ENCODE results near the gene PAOX. TPM values are rescaled to one million over a fixed set of nuclear protein-coding genes. Genes with fewer than 3 reads are reported as not detected.
"Not testable (repeated sequence)": the region's sequence is repeated elsewhere in the genome, so short reads cannot be mapped to it uniquely, and the experiment has no call there.

PAOX gene
- total and polyA plus RNA-seq, 2 experiments from 2014 or later = 14.8 to 20.1 TPM

- Histone ChIP-seq H3K27me3 (no peaks in the 10 kb centered on the region), H3K4me1 (ENCODE audit: low read depth) (no peaks in the 10 kb centered on the region), H3K9me3 (ENCODE audit: low read depth) (no peaks in the 10 kb centered on the region), H3K27ac (no peak overlapping the region), H3K36me3 (peaks cover 18% of the 10 kb centered on the region), H3K4me3 (no peak overlapping the region)
- TF ChIP-seq CTCF (IDR thresholded peaks at IDR 0.05; ENCODE audit: low read depth, low read length) = no peak
- no peak for DNase-seq (ENCODE audit: low read depth in 1 of 2, low spot score in 1 of 2)
Observed at GRCh38 chr10:133411523-133412380, 32.7 kb downstream of the PAOX start.

GRCh38 chr10:133412381-133412711 is 33.3 kb downstream of the PAOX start:
- no peak for TF ChIP-seq CTCF (IDR thresholded peaks at IDR 0.05; ENCODE audit: low read depth, low read length)
- H3K4me1 ChIP-seq (ENCODE audit: low read depth) = no peaks in the 10 kb centered on the region
- peaks cover 18% of the 10 kb centered on the region for H3K36me3 ChIP-seq
- H3K27ac ChIP-seq = no peak overlapping the region
- no peaks in the 10 kb centered on the region for H3K27me3 ChIP-seq
- DNase-seq (ENCODE audit: low read depth in 1 of 2, low spot score in 1 of 2) = no peak
- H3K9me3 ChIP-seq (ENCODE audit: low read depth) = no peaks in the 10 kb centered on the region
- H3K4me3 ChIP-seq = no peak overlapping the region

GRCh38 chr10:133414401-133414800 is 35.3 kb downstream of the PAOX start:
- H3K4me1 ChIP-seq (ENCODE audit: low read depth); H3K27me3 ChIP-seq; DNase-seq (ENCODE audit: low read depth in 1 of 2, low spot score in 1 of 2); H3K4me3 ChIP-seq; H3K9me3 ChIP-seq (ENCODE audit: low read depth); H3K27ac ChIP-seq: not testable (repeated sequence)
- H3K36me3 ChIP-seq = peaks cover 21% of the 10 kb centered on the region

- Histone ChIP-seq H3K27ac (no peak overlapping the region), H3K27me3 (no peaks in the 10 kb centered on the region), H3K9me3 (ENCODE audit: low read depth) (no peaks in the 10 kb centered on the region), H3K4me3 (no peak overlapping the region), H3K36me3 (peaks cover 15% of the 10 kb centered on the region), H3K4me1 (ENCODE audit: low read depth) (no peaks in the 10 kb centered on the region)
- no peak for TF ChIP-seq CTCF (IDR thresholded peaks at IDR 0.05; ENCODE audit: low read depth, low read length)
- no peak for DNase-seq (ENCODE audit: low read depth in 1 of 2, low spot score in 1 of 2)
Observed at GRCh38 chr10:133415752-133416151, 36.7 kb downstream of the PAOX start.

GRCh38 chr10:133418289-133418993 is 39.4 kb downstream of the PAOX start:
- TF ChIP-seq CTCF (IDR thresholded peaks at IDR 0.05; ENCODE audit: low read depth, low read length) = no peak
- H3K27ac ChIP-seq = no peak overlapping the region
- peaks cover 10% of the 10 kb centered on the region for H3K27me3 ChIP-seq
- H3K9me3 ChIP-seq (ENCODE audit: low read depth) = no peaks in the 10 kb centered on the region
- no peaks in the 10 kb centered on the region for H3K4me1 ChIP-seq (ENCODE audit: low read depth)
- DNase-seq (ENCODE audit: low read depth in 1 of 2, low spot score in 1 of 2) = no peak
- no peak overlapping the region for H3K4me3 ChIP-seq
- H3K36me3 ChIP-seq = peaks cover 3% of the 10 kb centered on the region

Data from cardiac muscle cell (in vitro differentiated cells and primary cell).